ENCODE data around the gene CMTM7.

The CMTM7 gene

GRCh38 chr3:32384938-32385337 lies 6.7 kb upstream of the CMTM7 start:
- TF ChIP-seq SIN3A (IDR thresholded peaks at IDR 0.05; ENCODE audit: borderline replicate concordance, insufficient read depth, low read length) (no peak), FOXP2 (optimal IDR thresholded peaks at IDR 0.05; ENCODE audit: borderline replicate concordance, extremely low read depth, extremely low read length, insufficient read depth) (no peak), POLR2AphosphoS5 (IDR thresholded peaks at IDR 0.05; ENCODE audit: low read depth, low read length) (no peak), REST (IDR thresholded peaks at IDR 0.05; ENCODE audit: insufficient read depth in 1 of 2, low read depth in 2 of 2, low read length in 2 of 2) (no peak), TAF1 (IDR thresholded peaks at IDR 0.05; ENCODE audit: borderline replicate concordance, insufficient read depth, low read length) (no peak)

- TF ChIP-seq TAF1 (IDR thresholded peaks at IDR 0.05; ENCODE audit: borderline replicate concordance, insufficient read depth, low read length) (no peak), REST (IDR thresholded peaks at IDR 0.05; ENCODE audit: insufficient read depth in 1 of 2, low read depth in 2 of 2, low read length in 2 of 2) (no peak), SIN3A (IDR thresholded peaks at IDR 0.05; ENCODE audit: borderline replicate concordance, insufficient read depth, low read length) (no peak), POLR2AphosphoS5 (IDR thresholded peaks at IDR 0.05; ENCODE audit: low read depth, low read length) (no peak), FOXP2 (optimal IDR thresholded peaks at IDR 0.05; ENCODE audit: borderline replicate concordance, extremely low read depth, extremely low read length, insufficient read depth) (no peak)
These were observed 4.1 kb upstream of the CMTM7 start for GRCh38 chr3:32387512-32387911.

- TF ChIP-seq REST (IDR thresholded peaks at IDR 0.05; ENCODE audit: insufficient read depth in 1 of 2, low read depth in 2 of 2, low read length in 2 of 2): no peak
- TF ChIP-seq SIN3A (IDR thresholded peaks at IDR 0.05; ENCODE audit: borderline replicate concordance, insufficient read depth, low read length): no peak
- TF ChIP-seq FOXP2 (optimal IDR thresholded peaks at IDR 0.05; ENCODE audit: borderline replicate concordance, extremely low read depth, extremely low read length, insufficient read depth): no peak
- no peak for TF ChIP-seq POLR2AphosphoS5 (IDR thresholded peaks at IDR 0.05; ENCODE audit: low read depth, low read length)
- TF ChIP-seq TAF1 (IDR thresholded peaks at IDR 0.05; ENCODE audit: borderline replicate concordance, insufficient read depth, low read length): no peak
These were observed 1.1 kb downstream of the CMTM7 start for GRCh38 chr3:32392536-32393302.

GRCh38 chr3:32395496-32395895 lies 3.8 kb downstream of the CMTM7 start:
- TF ChIP-seq TAF1 (IDR thresholded peaks at IDR 0.05; ENCODE audit: borderline replicate concordance, insufficient read depth, low read length) (no peak), POLR2AphosphoS5 (IDR thresholded peaks at IDR 0.05; ENCODE audit: low read depth, low read length) (no peak), REST (IDR thresholded peaks at IDR 0.05; ENCODE audit: insufficient read depth in 1 of 2, low read depth in 2 of 2, low read length in 2 of 2) (no peak), FOXP2 (optimal IDR thresholded peaks at IDR 0.05; ENCODE audit: borderline replicate concordance, extremely low read depth, extremely low read length, insufficient read depth) (no peak), SIN3A (IDR thresholded peaks at IDR 0.05; ENCODE audit: borderline replicate concordance, insufficient read depth, low read length) (no peak)
